SW480 (cell line): ENCODE results near the gene DMD.

Experiments
- DNase-seq: peaks from one replicate; pipeline ENCODE4 v3.0.0-alpha.2; 2016; ENCODE audit warnings: low spot score

Gene DMD

GRCh38 chrX:32268207-32268606 is 943.1 kb downstream of the DMD start:
- DNase-seq = no peak

- DNase-seq = no peak
Measured at GRCh38 chrX:32267796-32268195, 943.6 kb downstream of the DMD start.

- peak; percentile 3 for DNase-seq
Measured at GRCh38 chrX:32246675-32247074, 964.7 kb downstream of the DMD start.

- no peak for DNase-seq
Measured at GRCh38 chrX:32195611-32196010, 1015.7 kb downstream of the DMD start.

GRCh38 chrX:32191316-32191715 is 1020.0 kb downstream of the DMD start:
- DNase-seq = no peak

- DNase-seq = no peak
Measured at GRCh38 chrX:32185160-32185559, 1026.2 kb downstream of the DMD start.

GRCh38 chrX:32183066-32183465 is 1028.3 kb downstream of the DMD start:
- DNase-seq = no peak

- DNase-seq = no peak
Measured at GRCh38 chrX:32176510-32176909, 1034.8 kb downstream of the DMD start.

GRCh38 chrX:32170481-32170880 is 1040.9 kb downstream of the DMD start:
- no peak for DNase-seq

- DNase-seq = no peak
Measured at GRCh38 chrX:32155044-32155638, 1056.2 kb downstream of the DMD start.

- no peak for DNase-seq
Measured at GRCh38 chrX:32153585-32153984, 1057.8 kb downstream of the DMD start.

GRCh38 chrX:32150141-32150540 is 1061.2 kb downstream of the DMD start:
- DNase-seq = no peak

- peak; percentile 1 for DNase-seq
Measured at GRCh38 chrX:32141841-32142240, 1069.5 kb downstream of the DMD start.

- DNase-seq = no peak
Measured at GRCh38 chrX:32139476-32139875, 1071.9 kb downstream of the DMD start.

GRCh38 chrX:32137525-32137924 is 1073.8 kb downstream of the DMD start:
- no peak for DNase-seq

GRCh38 chrX:32126997-32127396 is 1084.4 kb downstream of the DMD start:
- no peak for DNase-seq

- DNase-seq = no peak
Measured at GRCh38 chrX:32118832-32119231, 1092.5 kb downstream of the DMD start.

GRCh38 chrX:32116047-32116446 is 1095.3 kb downstream of the DMD start:
- no peak for DNase-seq

GRCh38 chrX:32087663-32088062 is 1123.7 kb downstream of the DMD start:
- DNase-seq = no peak

GRCh38 chrX:32084757-32085156 is 1126.6 kb downstream of the DMD start:
- DNase-seq = no peak

- no peak for DNase-seq
Measured at GRCh38 chrX:32048285-32048684, 1163.1 kb downstream of the DMD start.

- no peak for DNase-seq
Measured at GRCh38 chrX:32045149-32045548, 1166.2 kb downstream of the DMD start.

GRCh38 chrX:32041181-32041580 is 1170.2 kb downstream of the DMD start:
- DNase-seq = no peak

- no peak for DNase-seq
Measured at GRCh38 chrX:32026772-32027171, 1184.6 kb downstream of the DMD start.

GRCh38 chrX:32024072-32024471 is 1187.3 kb downstream of the DMD start:
- no peak for DNase-seq
